GM12874 (cell line): ENCODE results near the gene MCCC1.

Experiments used
- TF ChIP-seq, protein P1 (sequence below): IDR thresholded peaks from 2 replicates; pipeline ENCODE4 v1.5.1; 2011; ENCODE audit warnings: low read depth, mild to moderate bottlenecking, control low read depth, low read length, moderate library complexity; ENCODE audit not compliant: insufficient read depth

The MCCC1 gene

DNA sequence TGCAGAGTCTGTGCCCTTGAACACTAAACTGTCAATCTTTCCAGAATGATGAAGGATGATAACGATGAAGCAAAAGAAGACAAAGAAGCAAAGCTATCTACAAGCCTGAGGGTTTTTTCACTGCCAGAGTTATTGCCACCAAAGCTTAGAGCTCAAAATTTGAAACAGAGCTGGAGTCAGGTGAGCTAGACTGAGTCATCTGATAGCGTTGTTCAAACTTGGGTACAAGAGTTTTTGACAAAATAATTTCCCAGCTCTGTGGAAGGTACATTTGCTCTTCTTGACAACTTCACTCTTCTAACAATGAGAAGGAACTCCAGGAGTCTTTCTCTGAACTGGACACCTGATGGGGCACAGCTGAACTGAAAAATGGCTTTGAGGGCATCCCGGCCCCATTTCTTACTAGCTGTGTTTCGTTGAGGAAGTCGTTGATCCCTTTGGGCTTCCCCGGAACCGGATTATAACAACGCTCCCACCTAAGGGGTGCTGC lies 715 bp downstream of the MCCC1 start:
- TF ChIP-seq, protein P1, sequence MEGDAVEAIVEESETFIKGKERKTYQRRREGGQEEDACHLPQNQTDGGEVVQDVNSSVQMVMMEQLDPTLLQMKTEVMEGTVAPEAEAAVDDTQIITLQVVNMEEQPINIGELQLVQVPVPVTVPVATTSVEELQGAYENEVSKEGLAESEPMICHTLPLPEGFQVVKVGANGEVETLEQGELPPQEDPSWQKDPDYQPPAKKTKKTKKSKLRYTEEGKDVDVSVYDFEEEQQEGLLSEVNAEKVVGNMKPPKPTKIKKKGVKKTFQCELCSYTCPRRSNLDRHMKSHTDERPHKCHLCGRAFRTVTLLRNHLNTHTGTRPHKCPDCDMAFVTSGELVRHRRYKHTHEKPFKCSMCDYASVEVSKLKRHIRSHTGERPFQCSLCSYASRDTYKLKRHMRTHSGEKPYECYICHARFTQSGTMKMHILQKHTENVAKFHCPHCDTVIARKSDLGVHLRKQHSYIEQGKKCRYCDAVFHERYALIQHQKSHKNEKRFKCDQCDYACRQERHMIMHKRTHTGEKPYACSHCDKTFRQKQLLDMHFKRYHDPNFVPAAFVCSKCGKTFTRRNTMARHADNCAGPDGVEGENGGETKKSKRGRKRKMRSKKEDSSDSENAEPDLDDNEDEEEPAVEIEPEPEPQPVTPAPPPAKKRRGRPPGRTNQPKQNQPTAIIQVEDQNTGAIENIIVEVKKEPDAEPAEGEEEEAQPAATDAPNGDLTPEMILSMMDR: no peak

DNA sequence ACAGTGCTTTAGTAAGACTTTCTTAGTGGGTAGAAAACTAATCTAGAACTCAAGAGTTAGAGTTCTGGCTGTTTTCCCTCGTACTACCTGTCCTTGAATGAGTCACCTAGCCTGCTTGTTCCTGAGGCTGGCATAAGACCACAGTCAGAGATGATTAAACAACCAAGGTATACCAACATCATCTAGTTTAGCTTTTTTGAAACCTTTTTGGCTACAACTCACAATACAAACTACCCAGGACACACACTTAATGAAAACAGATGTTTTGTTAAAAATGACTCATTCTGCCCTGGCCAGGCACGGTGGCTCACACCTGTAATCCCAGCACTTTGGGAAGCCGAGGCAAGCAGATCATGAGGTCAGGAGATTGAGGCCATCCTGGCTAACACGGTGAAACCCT lies 4.6 kb downstream of the MCCC1 start:
- TF ChIP-seq, protein P1: no peak

DNA sequence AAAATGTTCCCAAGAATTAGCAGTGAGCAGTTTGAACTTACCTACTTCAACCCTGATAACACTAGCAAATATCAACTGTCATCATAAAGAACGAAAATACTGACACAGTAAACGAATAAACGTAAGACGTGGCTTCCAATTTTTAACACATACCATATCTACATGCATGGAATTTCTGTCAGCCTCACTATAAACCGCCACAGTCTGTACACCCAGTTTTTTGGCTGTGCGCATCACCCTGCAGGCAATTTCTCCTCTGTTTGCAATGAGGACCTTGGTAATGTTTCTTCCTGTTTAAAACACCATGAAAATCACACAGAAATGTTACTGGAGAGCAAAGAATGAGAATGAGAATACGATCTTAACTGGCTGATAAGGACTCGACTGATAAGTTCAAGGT lies 7.0 kb downstream of the MCCC1 start:
- TF ChIP-seq, protein P1: no peak

DNA sequence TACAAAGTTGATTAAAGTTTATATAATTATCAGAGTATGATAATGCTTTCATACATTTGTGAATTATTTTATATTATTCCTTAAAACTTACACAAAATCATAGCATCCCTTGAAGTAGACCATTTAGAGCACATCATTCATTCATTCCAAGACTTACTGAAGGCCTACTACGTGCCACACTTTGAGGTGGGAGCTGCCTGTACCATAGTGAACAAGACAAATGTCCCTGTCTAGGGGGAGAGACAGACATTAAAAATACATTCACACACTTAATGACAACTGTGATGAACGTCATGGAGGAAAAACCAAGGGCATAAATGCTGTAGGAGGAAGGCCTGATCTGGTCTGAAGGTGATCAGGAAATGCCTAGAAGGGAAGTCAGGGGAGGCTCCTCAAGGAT lies 12.1 kb downstream of the MCCC1 start:
- TF ChIP-seq, protein P1: no peak

DNA sequence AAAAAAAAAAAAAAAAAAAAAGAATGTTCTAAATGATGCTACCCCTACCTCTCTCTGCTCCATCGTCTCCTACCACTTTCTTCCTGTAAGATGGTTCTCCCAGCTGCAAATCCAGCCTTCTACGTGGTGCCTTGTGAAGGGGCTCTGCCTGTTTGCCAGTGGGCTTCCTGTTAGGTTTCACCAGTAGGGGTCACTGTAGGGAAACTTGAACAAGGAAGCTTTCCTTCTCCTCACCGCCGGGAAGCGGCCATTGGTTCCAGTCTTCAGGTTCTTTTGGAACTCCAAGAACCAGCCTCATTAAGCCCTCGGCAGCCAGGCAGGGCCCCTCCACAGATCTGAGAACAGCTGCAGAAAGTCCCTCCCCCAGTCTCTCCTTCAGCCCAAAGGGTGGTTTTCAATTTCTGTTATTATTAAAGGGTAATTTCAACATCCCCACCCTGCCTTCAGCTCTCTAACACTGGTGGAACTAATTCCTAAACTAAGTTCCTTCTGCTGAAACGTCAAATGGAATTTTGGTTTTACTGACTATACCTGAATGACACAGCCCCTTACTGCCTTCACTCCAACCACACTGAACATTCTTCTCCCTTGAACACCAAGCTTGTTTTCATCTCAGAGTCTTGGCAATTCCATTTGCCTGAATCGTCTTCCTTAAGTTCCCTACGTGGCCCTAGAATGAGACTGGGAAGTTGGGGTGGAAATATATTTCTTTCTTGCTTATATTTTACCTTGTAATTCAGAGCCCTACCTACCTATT lies 13.5 kb downstream of the MCCC1 start:
- TF ChIP-seq, protein P1: peak; percentile 58

DNA sequence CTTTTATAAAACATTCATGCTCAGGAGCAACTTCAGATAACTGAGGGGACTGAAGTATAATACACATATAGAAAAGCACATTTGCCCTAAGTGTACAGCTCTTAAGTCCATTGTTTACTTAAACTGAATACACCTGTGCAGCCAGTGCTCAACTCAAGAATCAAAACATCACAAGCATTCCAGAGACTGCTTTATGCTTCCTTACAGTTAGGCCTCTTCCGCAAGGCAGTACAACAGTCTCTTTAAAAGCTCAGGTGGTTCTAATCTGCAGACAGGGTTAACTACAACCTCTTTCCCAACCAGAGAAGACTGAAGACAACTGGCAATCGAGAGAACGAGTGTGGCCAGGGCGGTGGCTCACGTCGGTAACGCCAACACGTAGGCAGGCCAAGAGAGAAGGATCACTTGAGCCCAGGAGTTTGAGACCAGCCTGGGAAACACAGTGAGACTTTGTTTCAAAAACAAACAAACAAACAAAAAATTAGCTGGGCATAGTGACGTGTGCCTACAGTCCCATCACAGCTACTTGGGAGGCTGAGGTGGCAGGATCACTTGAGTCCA lies 16.9 kb downstream of the MCCC1 start:
- TF ChIP-seq, protein P1: no peak

DNA sequence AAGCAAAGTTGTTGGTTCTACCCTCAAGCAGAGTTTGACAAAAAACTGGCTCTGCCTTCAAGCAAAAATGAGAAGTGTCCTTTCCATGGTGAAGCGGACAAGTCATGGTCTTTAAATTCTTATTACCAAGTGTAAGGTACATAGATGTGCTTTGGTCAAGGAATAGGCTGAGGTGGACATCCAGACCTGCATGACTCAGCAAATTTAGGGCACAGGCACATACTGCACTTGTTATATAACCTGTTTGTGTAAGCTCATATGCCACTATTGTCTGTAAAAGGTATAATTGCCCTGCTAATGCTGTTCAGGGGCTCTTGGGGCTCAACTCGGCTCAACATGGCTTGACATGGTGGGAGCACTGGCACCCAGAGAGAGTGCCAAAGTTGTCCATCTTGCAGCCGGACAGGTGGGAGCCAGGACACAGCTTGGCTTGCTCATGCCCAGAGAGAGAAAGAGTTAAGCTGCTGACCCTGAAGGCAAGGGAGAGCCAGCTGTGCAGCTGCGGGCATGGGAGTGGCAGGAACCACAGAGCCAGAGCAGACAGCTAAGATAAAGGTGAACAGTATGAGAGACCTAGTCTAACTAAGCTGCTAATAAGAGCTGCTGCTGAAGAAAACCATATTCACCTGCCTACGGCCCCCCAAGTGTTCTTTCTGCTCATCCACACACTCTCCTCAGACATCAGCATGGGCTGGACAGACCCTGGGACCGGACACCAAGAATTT lies 17.7 kb downstream of the MCCC1 start:
- TF ChIP-seq, protein P1: no peak
